Middle frontal gyrus (tissue), 1 donor: ENCODE results near the gene NOLC1.

Experiments used
- DNase-seq: peaks from one replicate; pipeline ENCODE4 v3.0.0-alpha.2; 2015; ENCODE audit warnings: low spot score; ENCODE audit errors: extremely low spot score

Gene NOLC1

DNA sequence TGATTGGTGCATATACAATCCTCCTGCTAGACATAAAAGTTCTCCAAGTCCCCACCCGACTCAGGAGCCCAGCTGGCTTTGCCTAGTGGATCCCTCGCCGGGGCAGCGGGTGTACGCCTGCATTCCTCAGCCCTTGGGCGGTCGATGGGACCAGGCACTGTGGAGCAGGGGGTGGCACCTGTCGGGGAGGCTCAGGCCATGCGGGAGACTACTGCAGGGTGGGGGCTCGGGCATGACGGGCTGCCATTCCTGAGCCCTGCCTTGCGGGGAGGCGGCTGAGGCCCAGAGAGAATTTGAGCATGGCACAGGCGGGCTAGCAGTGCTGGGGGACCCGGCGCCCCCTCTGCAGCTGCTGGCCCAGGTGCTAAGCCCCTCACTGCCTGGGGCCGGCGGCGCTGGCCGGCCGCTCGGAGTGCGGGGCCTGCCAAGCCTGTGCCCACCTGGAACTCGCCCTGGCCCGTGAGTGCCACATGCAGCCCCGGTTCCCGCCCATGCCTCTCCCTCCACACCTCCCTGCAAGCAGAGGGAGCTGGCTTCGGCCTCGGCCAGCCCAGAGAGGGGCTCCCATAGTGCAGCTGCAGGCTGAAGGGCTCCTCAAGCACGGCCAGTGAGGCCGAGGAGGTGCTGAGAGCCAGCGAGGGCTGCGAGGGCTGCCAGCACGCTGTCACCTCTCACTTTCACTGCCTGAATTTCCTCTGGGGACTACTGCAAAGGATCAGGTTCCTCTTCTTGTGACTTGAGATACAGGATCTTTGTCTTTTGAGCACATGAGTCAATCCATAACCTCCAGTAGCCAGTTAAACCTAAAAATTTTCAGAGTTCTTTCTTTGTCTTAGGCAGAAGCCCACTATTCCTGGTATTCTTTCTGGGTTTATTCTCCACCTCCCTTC, 48.8 kb downstream of the NOLC1 start:
- no peak for DNase-seq

DNA sequence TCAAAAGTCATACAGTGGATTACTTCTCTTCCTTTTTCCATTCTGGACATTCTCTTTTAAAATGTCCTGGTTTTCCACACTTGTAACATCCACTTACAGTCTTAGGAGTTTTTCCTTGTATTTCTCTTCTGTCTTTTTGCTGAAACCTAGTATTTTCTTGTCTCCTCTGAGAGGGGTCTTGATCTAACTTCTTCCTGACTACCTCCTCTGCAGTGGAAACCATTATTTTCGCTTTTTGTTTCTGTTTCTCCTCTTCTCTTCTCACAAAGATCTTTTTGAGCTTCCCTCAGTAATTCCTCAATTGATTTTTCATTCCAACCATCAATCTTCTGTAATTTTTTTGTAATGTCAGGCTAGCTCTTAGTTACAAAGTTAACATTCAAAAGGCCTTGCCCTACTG, 50.2 kb downstream of the NOLC1 start:
- no peak for DNase-seq

DNA sequence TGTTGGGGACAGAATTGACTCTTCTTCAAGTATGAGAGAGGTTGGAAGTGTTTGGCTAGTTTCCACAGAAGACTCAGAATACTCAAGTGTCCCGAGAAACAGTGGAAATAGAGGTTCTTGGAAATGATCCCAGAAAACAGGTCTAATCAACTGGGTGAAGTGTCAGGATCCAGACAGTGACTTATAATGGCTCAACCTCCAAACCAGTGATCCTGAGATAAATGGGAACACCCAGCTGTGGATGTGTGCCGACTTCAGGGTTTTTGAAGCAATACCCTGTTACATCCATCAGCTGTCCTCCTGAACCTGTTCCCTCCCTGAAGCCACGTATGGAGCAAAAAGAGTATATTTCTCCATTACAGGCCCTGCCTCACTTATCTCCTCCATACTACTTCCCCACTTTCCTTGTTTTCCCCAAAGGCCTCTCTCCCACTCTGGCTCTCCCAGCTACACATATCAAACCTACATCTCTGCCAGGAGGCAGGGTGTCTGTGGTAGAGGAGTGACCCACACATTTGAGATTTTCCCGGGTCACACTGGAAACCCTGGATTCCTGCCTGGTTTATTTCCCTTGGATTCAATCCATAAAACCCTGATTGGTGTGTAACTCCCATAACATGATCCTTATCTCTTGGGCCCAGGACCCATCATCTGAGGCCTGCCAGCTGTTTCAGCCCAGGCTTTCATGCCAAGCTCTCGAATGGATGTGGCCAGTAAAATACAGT, 56.3 kb downstream of the NOLC1 start:
- no peak for DNase-seq

DNA sequence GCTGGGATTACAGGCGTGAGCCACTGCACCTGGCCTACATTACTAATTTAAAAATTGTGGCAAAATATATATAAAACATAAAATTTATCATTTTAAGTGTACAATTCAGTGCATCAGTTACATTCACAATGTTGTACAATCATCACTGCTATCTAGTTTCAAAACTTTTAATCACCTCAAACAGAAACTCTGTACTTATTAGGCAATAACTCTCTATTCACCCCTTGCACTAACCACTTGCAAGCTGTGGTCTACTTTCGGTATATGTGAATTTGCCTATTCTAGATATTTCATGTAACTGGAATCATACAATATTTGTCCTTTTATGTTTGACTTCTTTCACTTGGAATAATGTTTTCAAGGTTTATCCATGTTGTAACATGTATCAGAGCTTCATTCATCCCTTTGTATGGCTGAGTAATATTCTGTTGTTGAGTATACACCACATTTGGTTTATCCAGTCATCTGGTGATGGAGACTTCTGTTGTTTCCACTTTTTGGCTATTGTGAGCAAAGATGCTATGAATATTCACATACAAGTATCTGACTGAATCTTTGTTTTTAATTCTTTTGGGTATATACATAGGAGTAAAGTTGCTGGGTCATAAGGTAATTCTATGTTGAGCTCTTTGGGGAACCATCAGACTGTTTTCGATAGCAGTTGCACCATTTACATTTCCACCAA, 59.6 kb downstream of the NOLC1 start:
- no peak for DNase-seq
